ENCODE measurements around the gene LZIC.

LZIC gene

DNA sequence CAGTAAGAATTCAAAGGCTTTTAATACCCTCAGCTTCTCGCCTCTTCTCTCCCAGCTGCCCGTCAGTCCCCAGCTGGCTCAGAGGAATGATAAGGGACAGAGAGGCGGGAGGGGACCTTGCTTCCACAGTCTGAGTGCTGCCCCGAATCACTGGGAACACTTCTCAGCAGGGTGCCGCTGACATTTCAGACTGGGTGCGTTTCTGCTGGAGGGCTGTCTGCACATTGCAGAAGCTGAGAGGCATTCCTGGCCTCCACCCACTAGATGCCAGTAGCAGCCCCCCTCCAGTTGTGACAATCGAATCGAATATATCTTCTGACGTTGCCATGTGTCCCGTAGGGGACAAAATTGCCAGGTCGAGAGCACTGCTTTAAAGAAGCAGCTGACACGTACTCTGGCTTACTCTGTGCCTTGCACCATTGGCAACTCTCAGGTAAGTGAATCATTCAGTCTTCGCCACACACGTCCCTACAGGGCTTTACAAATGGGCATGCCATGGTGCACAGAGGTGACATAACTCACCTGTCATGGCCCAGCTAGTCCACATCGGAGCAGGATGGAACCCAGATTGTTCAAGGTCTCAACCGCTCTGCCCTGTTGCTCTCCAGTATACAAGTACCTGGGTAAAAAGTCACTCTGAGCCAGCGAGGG, 57.0 kb downstream of the LZIC start:
- DNase-seq (ENCODE audit: low spot score): no peak

DNA sequence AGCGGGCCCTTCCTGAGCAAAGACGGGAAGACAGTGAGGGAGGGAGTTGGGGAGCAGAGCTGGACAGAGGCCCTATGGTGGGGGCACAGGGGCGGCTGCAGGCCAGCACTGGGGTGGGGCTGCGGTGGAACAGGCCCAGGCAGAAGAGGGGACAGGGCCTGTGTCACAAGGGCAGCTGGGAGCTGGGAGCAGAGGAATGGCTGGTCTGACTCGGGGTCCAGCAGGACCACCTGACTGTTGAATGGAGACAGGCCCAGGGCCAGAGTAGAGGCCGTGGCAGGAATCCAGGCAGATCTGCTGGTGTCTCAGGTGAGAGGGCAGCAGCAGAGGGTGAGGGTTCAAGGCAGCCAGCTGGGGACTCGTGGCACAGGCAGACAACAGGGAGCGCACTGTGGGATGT, 58.4 kb downstream of the LZIC start:
- DNase-seq (ENCODE audit: low spot score): no peak

DNA sequence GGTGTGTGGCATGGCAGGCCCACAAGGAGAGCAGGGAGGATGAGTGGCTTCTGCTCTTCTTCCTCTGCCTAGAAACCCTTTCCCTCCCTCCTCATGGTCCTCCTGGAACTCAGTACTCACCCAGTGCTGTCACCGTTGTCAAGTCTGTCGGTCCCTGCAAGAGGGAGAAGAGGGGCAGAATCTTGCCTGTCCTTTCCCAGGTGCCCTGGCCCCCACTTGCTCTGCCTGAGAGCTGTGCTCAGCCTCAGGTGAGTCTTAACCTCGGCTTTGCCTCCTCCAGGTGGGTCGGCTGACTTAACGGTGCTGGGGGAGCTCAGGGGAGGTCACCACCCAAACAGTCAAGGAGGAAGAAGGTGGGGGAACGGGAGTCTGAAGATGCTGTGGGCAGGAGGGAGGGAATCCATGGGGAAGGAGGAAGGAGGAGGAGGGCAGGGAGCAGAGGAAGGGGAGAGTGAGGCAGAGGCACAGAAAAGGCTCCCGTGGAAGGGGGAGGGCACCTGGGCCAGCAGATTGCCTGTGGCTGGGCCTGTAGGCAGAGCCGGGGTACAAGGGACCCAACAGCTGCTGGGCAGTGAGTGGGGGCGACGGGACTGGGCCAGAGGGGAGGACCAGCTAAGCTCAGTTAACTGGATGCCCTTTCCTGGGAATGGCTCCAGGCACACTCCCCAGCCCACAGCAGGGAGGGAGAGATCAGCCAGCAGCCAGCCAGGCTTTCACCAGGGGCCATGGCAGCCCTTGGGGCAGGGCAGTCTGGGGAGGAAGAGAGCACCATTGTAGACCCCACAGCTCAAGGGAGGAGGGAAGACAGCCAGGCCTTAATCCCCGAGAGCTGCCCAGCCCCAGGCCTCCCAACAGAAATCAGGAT, 59.4 kb downstream of the LZIC start:
- DNase-seq (ENCODE audit: low spot score): no peak

DNA sequence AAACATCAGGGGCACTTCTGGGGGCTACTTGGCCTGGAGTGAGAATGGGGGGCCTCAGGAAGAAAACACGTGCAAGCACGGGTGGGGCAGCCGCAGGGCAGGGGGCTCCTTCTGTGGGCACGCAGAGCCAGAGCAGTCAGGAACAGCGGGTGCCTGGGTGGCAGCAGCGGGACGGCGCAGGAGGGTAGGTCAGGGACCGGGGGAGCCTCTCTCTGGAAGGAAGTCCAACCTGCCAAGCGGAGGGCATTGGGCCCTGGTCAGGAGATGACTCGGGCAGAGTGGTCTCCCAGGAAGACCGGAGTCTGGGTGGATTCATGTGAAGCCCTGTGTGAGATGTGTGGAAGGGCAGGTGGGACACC, 60.3 kb downstream of the LZIC start:
- no peak for DNase-seq (ENCODE audit: low spot score)

DNA sequence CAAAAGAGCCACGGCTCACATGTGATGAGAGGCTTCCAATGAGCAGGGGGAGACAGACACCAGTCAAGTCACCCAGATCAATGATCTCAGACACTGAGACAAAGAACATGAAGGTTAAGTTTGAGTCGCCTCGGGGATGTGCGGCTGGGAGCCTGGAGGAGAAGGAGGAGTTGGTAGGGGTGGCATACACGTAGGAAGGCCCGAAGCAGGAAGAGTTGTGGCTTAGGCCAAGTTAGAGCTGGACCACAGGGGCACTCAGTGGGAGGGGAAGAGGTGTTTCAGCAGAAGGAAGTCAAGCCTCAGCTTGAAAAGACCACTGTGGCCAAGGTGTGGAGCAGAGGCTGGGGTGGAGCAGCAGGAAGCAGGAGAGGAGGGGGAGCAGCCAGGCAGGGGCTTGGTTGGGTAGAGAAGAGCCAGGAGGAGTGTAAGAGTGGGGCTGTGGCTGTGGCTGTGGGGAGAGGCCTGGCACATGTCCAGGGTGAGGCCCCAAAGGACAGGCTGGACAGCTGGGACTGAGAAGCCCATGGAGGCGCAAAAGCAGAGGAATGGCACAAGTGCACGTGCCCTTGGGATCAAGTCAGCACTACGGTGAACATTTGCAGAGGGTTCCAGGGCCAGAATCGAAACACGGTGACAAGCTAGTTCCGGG, 60.8 kb downstream of the LZIC start:
- DNase-seq (ENCODE audit: low spot score): no peak

- DNase-seq (ENCODE audit: low spot score): no peak
Observed at GRCh38 chr1:9881838-9882249, 61.3 kb downstream of the LZIC start.

Data from hematopoietic multipotent progenitor cell treated with erythropoietin and hydrocortisone succinate and interleukin-3 and kit ligand, for 17 days (in vitro differentiated cells).